ENCODE measurements around the gene FLRT1.
"Not testable (repeated sequence)": the region's sequence is repeated elsewhere in the genome, so short reads cannot be mapped to it uniquely, and the experiment has no call there.

The FLRT1 gene

GRCh38 chr11:64045700-64046099 is 10.0 kb downstream of the FLRT1 start:
- no peak for DNase-seq (ENCODE audit: low read depth in 3 of 3)

- not testable (repeated sequence) for DNase-seq (ENCODE audit: low read depth in 3 of 3)
Observed at GRCh38 chr11:64047373-64047772, 11.6 kb downstream of the FLRT1 start.

- DNase-seq (ENCODE audit: low read depth in 3 of 3) = no peak
Observed at GRCh38 chr11:64048042-64048854, 12.5 kb downstream of the FLRT1 start.

GRCh38 chr11:64049509-64049908 is 13.8 kb downstream of the FLRT1 start:
- DNase-seq (ENCODE audit: low read depth in 3 of 3) = no peak

GRCh38 chr11:64051297-64051696 is 15.6 kb downstream of the FLRT1 start:
- DNase-seq (ENCODE audit: low read depth in 3 of 3) = no peak

DNA sequence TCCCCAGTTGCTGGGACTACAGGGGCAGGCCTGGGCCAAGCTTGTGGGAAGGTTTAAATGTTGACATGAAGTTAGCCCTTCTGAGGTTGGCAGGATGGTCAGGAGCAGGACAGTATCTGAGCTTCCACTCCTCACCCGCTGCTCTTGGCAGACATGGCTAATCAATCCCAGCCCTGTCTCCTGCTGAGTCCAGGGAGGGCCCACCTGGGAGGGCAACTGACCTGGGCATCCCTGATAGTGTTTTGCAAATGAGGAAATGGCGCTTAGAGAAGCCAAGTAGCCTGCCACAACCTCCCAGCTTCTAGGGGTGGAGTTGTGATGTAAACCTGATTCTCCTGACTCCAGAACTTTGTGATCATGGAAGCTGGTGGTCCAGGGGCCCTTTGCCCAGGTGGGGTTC is 16.7 kb downstream of the FLRT1 start:
- DNase-seq (ENCODE audit: low read depth in 3 of 3) = no peak

DNA sequence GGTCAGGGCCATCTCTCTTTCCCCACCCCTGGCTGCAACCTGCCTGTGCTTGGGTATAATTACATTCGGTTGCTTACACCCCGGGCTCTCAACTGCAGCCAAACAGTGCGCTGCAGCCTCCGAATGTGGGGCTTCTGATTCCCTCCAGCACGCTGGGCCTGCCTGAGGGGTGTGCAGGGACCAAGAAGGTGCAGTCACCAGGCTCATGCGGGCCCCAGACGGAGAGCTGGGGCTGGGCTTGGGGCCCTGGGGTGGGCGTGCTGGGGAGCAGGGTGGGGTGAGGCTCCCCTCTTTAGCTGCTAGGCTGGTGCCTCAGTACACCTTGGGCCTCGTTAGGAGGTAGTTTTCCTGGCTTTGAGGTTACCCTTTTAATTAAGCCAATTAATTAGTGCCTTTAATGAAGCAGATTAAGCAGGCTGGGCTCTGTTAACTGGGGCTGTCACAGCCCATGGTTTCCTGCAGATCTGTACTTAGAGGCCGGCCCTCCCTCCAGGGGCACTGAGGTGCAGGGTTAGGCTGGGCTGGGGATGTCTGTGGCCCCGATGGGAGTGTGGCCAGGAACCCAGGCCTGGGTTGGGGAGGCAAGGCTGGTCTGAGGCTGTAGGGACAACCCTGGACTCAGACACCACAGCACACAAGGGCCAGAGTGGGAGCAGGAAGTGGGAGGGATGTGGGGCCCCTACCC is 17.3 kb downstream of the FLRT1 start:
- no peak for DNase-seq (ENCODE audit: low read depth in 3 of 3)

- DNase-seq (ENCODE audit: low read depth in 3 of 3) = no peak
Observed at GRCh38 chr11:64053699-64054098, 18.0 kb downstream of the FLRT1 start.

DNA sequence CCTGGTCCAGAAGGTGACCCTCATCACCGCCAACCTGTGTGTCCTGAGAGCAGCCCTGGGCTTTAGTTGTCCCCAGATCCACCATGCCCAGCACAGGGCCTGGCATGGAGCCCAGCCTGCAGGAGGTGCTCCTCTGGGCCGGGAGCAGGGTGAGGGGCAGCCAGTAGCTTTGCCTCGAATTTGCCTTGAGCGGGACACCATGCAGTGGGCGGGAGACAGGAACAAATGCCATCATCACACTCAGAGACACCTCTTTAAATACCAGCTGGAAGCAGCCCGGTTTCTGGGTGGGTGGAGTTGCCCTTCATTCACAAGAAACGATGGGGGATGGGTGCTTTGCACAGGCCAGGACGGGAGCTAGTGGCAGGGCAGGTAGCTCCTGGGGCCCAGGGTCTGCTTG is 19.3 kb downstream of the FLRT1 start:
- no peak for DNase-seq (ENCODE audit: low read depth in 3 of 3)

DNA sequence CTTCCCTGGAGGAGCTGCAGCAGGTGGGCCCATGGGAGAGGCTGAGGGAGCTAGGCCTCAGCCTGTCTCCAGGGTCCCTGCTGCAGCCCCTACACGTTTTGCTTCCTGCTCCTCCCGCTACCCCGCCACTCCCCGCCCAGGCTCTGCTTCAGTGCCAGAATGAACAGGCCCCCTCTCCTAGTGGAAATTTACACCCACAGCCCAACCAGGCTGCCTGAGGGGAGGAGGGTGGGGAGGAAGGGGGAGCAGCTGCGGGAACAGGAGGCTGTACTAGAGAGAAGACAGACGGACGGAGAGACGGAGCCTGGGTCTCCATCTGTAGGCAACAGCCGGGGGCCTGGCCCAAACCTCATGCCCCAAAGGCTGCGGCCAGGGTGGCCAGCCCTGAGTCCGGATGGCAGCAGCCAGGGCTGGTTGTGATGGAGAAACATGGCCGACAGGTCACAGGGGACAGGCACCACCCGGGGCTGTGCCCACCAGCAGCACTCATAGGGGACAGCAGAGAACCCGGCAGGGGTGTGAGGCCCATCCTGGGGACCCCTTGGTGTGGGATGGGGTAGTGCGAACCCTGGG is 20.6 kb downstream of the FLRT1 start:
- no peak for DNase-seq (ENCODE audit: low read depth in 3 of 3)

- DNase-seq (ENCODE audit: low read depth in 3 of 3) = no peak
Observed at GRCh38 chr11:64056861-64057260, 21.1 kb downstream of the FLRT1 start.

DNA sequence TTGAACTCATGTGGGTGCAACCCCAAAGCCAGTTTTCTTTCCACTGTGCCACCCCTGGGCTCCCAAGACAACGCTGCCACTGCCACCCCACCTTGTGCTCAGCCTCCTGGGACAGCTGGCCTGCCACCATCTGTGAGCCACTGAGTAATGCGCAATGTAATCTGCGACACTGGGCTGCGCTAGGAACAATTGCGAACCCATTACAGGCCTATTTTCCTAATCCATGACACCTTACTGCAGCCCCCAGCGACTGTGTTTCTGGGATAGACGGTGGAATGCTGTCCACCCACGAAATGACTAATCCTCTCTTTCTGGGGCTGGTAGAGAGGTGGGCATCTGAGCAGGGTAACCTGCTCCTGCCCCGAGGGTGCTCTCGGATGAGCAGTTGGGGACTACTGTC is 22.2 kb downstream of the FLRT1 start:
- no peak for DNase-seq (ENCODE audit: low read depth in 3 of 3)

DNA sequence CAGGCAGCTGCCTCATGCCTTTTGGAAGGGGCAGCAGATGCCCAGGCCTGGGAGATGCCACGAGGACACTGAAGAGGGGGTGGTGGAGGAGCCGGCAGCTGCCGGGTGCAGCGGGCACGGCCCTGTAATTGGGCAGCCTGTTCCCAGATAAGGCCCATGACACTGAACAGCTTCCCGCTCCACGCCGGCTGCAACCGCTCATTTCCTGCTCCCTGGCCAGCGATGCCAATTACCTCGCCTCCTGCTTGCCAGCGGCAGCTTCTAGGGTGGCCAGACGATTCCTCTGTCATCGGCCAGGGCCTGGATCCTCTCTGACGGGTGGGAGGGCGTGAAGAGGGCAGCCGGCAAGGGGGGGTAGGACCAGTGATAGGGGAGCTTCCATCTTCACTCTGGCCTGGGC is 22.8 kb downstream of the FLRT1 start:
- no peak for DNase-seq (ENCODE audit: low read depth in 3 of 3)

DNA sequence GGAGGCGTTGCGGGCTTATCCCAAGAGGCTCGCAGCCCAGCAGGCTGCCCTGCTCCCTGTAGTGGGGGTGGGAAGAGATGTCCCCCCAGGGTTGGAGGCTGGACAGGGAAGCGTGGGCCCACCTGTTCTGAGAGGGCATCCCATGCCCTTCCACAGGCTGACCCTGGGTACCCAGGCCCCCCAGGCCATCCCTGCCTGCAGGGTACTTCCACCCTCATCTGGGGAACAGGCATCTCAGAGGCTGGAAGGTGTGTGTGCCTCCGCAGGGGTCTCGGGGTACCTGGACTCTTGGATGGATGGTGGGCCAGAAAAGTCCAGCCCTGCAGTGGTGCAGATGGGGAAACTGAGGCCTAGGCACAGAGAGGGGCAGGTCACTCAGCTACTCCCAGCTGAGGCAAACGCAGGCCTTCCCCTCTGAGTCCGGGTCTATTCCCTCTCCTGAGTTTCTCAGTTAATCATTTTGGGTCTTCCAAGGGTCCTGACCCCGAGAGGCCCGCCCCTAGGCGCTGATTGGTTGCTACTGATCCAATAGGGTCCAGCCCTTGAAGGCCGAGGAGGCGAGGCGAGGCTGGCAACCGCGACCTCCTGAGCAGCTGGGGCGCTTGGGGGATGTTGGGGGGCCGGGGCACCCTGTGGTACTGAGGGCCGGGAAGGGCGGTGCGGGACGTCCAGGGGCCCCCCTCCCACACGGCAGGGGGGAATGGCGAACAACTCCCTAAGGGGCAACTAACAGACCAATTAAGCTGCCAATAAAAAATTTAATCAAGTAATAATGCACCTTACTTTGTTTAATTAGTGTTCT is 23.8 kb downstream of the FLRT1 start:
- no peak for DNase-seq (ENCODE audit: low read depth in 3 of 3)

DNA sequence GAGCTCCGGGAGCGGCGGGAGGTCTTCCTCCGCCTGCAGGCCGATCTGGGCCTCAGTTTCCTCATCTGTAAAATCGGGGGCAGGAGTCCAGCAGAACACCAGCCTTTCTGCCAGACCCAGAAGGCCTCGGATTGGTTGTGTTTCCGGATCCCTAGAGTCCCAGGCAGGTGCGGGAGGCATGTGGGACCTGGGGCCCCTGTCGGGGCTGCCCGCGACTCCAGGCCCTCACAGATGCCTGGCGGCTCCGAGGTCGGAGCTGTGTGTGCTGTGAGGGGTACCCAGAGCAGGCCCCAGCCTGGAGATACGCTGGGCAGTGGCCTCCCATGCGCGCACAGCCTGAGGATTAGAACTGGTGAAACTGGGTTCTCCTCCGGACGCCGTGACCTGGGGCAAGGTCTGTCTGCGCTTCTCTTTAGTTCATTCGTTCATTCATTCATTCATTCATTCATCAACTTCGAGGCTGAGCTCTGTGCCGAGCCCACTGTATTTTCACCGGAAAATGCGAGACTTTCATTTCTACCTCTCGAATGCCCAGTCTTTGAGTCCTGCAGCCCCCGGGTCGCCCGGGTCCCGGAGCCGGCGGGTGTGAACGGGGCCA is 24.6 kb downstream of the FLRT1 start:
- DNase-seq (ENCODE audit: low read depth in 3 of 3) = no peak

DNA sequence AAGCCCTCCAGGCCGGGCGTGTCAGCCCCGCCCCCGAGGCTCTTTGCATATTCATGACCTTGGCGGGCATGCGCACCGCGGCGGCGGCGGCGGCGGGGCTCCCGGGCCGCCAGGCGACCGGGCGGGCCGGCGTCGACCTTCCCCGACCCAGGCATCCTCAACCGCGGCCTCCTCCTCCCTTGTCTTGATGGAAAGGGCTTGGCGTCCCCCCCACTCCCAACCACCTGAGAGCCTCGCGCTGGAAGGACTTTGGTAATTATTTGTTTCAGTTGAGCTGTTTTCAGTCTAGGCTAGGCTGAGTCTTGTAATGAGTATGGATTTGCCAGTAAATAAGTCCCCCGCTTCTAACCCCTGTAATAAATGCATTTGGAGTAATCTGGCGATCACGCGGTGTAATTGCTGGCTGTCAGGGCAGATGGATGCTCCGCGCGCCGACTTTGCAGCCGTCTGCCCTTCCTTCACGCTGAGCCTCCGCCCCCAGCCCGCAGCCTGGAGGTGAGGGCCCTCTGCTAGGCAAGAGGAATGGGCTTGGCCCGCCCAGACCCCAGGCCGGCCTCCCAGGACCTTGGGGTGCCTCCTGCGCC is 25.2 kb downstream of the FLRT1 start:
- peak; percentile 22 to 32 (median 22) for DNase-seq (ENCODE audit: low read depth in 3 of 3)

- no peak for DNase-seq (ENCODE audit: low read depth in 3 of 3)
Observed at GRCh38 chr11:64062185-64063039, 26.7 kb downstream of the FLRT1 start.

GRCh38 chr11:64063777-64064176 is 28.0 kb downstream of the FLRT1 start:
- DNase-seq (ENCODE audit: low read depth in 3 of 3) = no peak

GRCh38 chr11:64064374-64065140 is 28.8 kb downstream of the FLRT1 start:
- DNase-seq (ENCODE audit: low read depth in 3 of 3) = no peak

GRCh38 chr11:64065141-64065465 is 29.4 kb downstream of the FLRT1 start:
- no peak for DNase-seq (ENCODE audit: low read depth in 3 of 3)

All from stimulated activated CD4-positive, alpha-beta T cell treated with anti-CD3 and anti-CD28 coated beads, TNF-alpha, amount 100 ng/mL, for 4 hours (primary cell).